ENCODE results near the gene EI24.

Gene EI24

DNA sequence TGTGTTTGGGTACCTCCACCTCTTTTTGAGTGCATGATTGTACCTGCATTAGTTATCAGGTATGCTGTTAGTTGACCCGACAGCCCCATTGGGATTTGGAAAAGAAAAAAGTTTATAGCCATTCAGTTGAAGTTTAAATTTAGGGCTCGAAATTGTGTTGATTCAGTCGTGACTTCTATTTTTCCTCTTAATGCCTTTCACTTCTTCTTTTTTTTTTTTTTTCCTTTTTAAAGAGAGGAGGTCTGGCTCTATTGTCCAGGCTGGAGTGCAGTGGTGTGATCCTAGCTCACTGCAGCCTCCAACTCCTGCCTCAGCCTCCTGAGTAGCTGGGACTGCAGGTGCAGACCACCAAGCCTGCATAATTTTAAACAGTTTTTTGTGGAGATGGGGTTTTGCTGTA, 25.7 kb downstream of the EI24 start:
- Histone ChIP-seq H3K36me3 (ENCODE audit: control insufficient read depth, insufficient read depth, low read length) (peaks cover 10% of the 10 kb centered on the region), H3K27ac (ENCODE audit: insufficient read depth, low read depth, low read length, poor library complexity, severe bottlenecking) (no peak overlapping the region), H3K4me1 (ENCODE audit: control insufficient read depth, insufficient read depth, low read length) (no peaks in the 10 kb centered on the region), H3K4me3 (ENCODE audit: insufficient read depth, low read depth, low read length) (no peak overlapping the region), H3K27me3 (ENCODE audit: control insufficient read depth, insufficient read depth, low read length, poor library complexity, severe bottlenecking) (no peaks in the 10 kb centered on the region), H3K9me3 (ENCODE audit: control insufficient read depth, low read length) (no peaks in the 10 kb centered on the region)
- WGBS, 2 experiments: 79 to 100% methylated on average over 1 to 3 of the region's 3 CpGs

DNA sequence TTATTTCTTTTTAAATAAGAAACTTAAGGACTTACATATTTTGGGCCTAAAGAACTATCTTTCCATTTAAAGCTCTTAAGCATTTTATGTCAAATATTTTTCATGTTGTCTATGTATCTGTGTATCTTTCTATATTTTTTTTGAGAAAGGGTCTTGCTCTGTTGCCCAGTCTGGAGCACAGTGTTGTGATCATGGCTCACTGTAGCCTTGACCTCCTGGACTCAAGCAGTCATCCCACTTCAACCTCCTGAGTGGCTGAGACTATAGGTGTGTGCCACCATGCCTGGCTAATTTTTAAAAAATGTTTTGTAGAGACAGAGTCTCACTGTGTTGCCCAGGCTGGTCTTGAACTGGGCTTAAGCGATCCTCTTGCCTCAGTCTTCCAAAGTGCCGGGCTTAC, 31.4 kb downstream of the EI24 start:
- Histone ChIP-seq H3K27me3 (ENCODE audit: control insufficient read depth, insufficient read depth, low read length, poor library complexity, severe bottlenecking) (no peaks in the 10 kb centered on the region), H3K36me3 (ENCODE audit: control insufficient read depth, insufficient read depth, low read length) (peaks cover 33% of the 10 kb centered on the region)

DNA sequence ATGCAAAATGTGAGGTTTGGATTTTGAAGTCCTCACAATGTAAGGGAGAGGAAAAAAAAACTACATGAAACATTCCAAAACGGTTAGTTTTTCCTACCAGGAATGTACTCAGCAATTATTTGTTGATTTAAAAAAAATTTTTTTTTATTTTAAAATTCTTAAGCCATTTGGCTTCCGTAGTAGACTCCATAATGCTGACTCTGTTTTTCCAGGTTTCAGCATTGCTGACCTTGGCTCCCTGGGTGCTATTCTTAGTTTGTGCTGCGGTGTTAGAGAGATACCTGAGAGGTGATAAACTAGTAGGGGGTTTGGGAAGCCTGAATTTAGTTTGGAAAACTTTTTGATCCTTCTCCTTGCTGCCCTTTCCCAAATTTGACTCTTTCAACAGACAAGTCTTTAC, 33.9 kb downstream of the EI24 start:
- WGBS, 2 experiments: 96 to 100% methylated on average over 2 to 3 of the region's 3 CpGs
- no peaks in the 10 kb centered on the region for H3K27me3 ChIP-seq (ENCODE audit: control insufficient read depth, insufficient read depth, low read length, poor library complexity, severe bottlenecking)
- H3K36me3 ChIP-seq (ENCODE audit: control insufficient read depth, insufficient read depth, low read length): peaks cover 50% of the 10 kb centered on the region
- no peak overlapping the region for H3K27ac ChIP-seq (ENCODE audit: insufficient read depth, low read depth, low read length, poor library complexity, severe bottlenecking)
- no peaks in the 10 kb centered on the region for H3K9me3 ChIP-seq (ENCODE audit: control insufficient read depth, low read length)
- no peak overlapping the region for H3K4me3 ChIP-seq (ENCODE audit: insufficient read depth, low read depth, low read length)
- no peaks in the 10 kb centered on the region for H3K4me1 ChIP-seq (ENCODE audit: control insufficient read depth, insufficient read depth, low read length)

More for the DNA sequence above, 31.4 kb downstream of the EI24 start:
- Histone ChIP-seq H3K9me3 (ENCODE audit: control insufficient read depth, low read length) (no peaks in the 10 kb centered on the region), H3K4me1 (ENCODE audit: control insufficient read depth, insufficient read depth, low read length) (no peaks in the 10 kb centered on the region), H3K4me3 (ENCODE audit: insufficient read depth, low read depth, low read length) (no peak overlapping the region), H3K27ac (ENCODE audit: insufficient read depth, low read depth, low read length, poor library complexity, severe bottlenecking) (no peak overlapping the region)
- 84 to 96% methylated on average over 2 of the region's 2 CpGs for WGBS, 2 experiments

DNA sequence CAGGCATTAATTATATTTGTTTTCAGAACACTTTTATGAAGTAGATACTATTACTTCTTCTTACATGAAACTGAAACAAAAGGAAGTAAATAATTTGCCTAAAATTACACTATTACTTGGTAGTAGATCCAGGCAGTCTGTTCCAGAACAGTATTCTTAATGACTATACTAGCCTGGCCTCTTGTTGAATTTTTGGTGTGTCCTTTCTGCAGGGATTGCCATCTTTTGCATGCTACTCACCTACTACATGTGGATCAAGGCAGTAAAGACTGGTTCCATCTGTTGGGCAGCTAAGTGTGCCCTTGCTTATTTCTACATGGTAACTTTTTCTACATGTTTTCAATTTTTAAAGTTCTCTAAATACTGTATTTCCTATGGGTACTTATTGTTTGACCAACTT, 36.1 kb downstream of the EI24 start:
- Histone ChIP-seq H3K27ac (ENCODE audit: insufficient read depth, low read depth, low read length, poor library complexity, severe bottlenecking) (no peak overlapping the region), H3K27me3 (ENCODE audit: control insufficient read depth, insufficient read depth, low read length, poor library complexity, severe bottlenecking) (no peaks in the 10 kb centered on the region), H3K36me3 (ENCODE audit: control insufficient read depth, insufficient read depth, low read length) (peaks cover 63% of the 10 kb centered on the region), H3K9me3 (ENCODE audit: control insufficient read depth, low read length) (no peaks in the 10 kb centered on the region), H3K4me1 (ENCODE audit: control insufficient read depth, insufficient read depth, low read length) (no peaks in the 10 kb centered on the region), H3K4me3 (ENCODE audit: insufficient read depth, low read depth, low read length) (no peak overlapping the region)

DNA sequence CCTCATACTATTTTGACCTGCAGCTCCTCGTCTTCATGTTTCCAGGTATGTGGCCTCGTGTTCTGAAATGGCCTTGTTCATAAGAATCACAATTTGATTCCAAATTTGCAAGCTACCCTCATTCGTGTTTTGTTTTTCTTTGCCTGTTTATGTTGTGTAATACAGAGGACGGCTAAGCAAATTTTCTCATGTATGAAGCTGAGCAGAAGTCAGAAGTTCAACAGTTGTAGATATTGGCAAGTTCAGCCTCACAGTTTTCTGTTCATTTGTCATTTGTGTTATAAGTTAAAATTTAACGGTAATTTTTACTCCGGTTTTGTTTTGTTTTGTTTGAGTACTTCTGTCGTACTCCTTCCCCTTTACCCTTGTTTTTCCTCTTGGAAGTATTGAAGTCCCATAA, 40.3 kb downstream of the EI24 start:
- Histone ChIP-seq H3K27ac (ENCODE audit: insufficient read depth, low read depth, low read length, poor library complexity, severe bottlenecking) (no peak overlapping the region), H3K36me3 (ENCODE audit: control insufficient read depth, insufficient read depth, low read length) (peaks cover 70% of the 10 kb centered on the region)
- WGBS, 2 experiments: 88 to 91% methylated on average over 7 of the region's 7 CpGs

DNA sequence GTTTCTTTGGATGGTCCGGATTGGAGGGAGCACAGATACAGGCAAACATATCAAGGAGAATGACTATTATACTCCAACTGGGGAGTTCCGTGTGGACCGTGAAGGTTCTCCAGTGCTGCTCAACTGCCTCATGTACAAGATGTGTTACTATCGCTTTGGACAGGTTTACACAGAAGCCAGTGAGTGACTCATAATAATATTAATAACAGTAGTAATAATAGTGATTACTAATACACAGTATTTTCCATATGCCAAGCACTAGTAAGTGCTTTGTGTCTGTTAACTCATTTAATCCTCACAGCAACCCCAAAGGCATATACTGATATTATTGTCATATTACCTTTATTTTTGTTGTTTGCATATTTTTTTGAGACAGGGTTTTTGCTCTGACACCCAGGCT, 49.1 kb downstream of the EI24 start:
- Histone ChIP-seq H3K36me3 (ENCODE audit: control insufficient read depth, insufficient read depth, low read length) (peaks cover 53% of the 10 kb centered on the region), H3K4me3 (ENCODE audit: insufficient read depth, low read depth, low read length) (no peak overlapping the region), H3K27me3 (ENCODE audit: control insufficient read depth, insufficient read depth, low read length, poor library complexity, severe bottlenecking) (no peaks in the 10 kb centered on the region), H3K4me1 (ENCODE audit: control insufficient read depth, insufficient read depth, low read length) (no peaks in the 10 kb centered on the region), H3K27ac (ENCODE audit: insufficient read depth, low read depth, low read length, poor library complexity, severe bottlenecking) (no peak overlapping the region), H3K9me3 (ENCODE audit: control insufficient read depth, low read length) (no peaks in the 10 kb centered on the region)
- WGBS, 2 experiments: 95 to 97% methylated on average over 3 to 4 of the region's 4 CpGs

More for the DNA sequence above, 40.3 kb downstream of the EI24 start:
- H3K4me1 ChIP-seq (ENCODE audit: control insufficient read depth, insufficient read depth, low read length): no peaks in the 10 kb centered on the region
- H3K4me3 ChIP-seq (ENCODE audit: insufficient read depth, low read depth, low read length): no peak overlapping the region
- H3K27me3 ChIP-seq (ENCODE audit: control insufficient read depth, insufficient read depth, low read length, poor library complexity, severe bottlenecking): no peaks in the 10 kb centered on the region
- no peaks in the 10 kb centered on the region for H3K9me3 ChIP-seq (ENCODE audit: control insufficient read depth, low read length)

DNA sequence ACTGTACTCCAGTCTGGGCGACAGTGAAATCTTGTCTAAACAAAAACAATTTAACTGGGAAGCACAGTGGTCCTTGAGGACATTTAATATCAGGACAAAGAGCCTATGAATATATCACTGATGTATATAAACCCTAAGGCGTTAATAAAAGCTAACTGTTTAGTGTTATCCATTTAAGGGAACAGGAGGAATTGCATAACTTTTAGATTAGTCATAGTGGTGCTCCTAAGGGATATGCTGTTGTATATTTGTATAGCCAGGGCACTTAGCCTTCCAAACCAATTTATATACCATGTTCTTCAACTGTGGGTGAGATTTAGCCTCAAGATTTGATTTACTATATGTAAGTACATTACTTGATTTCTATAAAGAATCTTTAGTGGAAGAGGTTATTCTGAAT, 52.7 kb downstream of the EI24 start:
- peaks cover 27% of the 10 kb centered on the region for H3K36me3 ChIP-seq (ENCODE audit: control insufficient read depth, insufficient read depth, low read length)
- no peaks in the 10 kb centered on the region for H3K4me1 ChIP-seq (ENCODE audit: control insufficient read depth, insufficient read depth, low read length)
- WGBS, 2 experiments: 85 to 91% methylated on average over 2 of the region's 2 CpGs
- H3K4me3 ChIP-seq (ENCODE audit: insufficient read depth, low read depth, low read length): no peak overlapping the region
- no peaks in the 10 kb centered on the region for H3K9me3 ChIP-seq (ENCODE audit: control insufficient read depth, low read length)
- H3K27ac ChIP-seq (ENCODE audit: insufficient read depth, low read depth, low read length, poor library complexity, severe bottlenecking): no peak overlapping the region
- H3K27me3 ChIP-seq (ENCODE audit: control insufficient read depth, insufficient read depth, low read length, poor library complexity, severe bottlenecking): no peaks in the 10 kb centered on the region

DNA sequence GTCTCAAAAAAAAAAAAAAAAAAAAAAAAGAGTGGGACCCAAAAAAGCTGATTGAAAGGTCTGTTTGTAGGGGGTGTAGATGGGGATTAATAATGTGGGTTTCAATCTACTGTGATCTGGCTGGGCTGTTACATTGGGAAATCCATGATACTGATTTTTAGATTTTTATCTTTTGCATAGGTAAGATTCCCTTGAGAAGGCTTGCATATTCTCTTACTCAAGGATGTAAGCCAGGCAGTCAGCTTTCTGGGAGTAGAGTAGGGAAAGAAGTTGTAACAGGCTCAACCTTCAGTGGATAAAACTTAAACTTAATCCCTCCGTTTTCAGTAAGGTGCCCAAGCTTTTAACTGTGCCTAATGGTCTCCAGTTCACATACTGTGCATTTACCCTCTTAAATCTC, 53.8 kb downstream of the EI24 start:
- no peaks in the 10 kb centered on the region for H3K27me3 ChIP-seq (ENCODE audit: control insufficient read depth, insufficient read depth, low read length, poor library complexity, severe bottlenecking)
- no peak overlapping the region for H3K27ac ChIP-seq (ENCODE audit: insufficient read depth, low read depth, low read length, poor library complexity, severe bottlenecking)
- H3K36me3 ChIP-seq (ENCODE audit: control insufficient read depth, insufficient read depth, low read length): peaks cover 25% of the 10 kb centered on the region
- WGBS, 2 experiments: 95 to 100% methylated on average over 1 of the region's 1 CpG
- no peak overlapping the region for H3K4me3 ChIP-seq (ENCODE audit: insufficient read depth, low read depth, low read length)
- H3K9me3 ChIP-seq (ENCODE audit: control insufficient read depth, low read length): no peaks in the 10 kb centered on the region
- H3K4me1 ChIP-seq (ENCODE audit: control insufficient read depth, insufficient read depth, low read length): no peaks in the 10 kb centered on the region

DNA sequence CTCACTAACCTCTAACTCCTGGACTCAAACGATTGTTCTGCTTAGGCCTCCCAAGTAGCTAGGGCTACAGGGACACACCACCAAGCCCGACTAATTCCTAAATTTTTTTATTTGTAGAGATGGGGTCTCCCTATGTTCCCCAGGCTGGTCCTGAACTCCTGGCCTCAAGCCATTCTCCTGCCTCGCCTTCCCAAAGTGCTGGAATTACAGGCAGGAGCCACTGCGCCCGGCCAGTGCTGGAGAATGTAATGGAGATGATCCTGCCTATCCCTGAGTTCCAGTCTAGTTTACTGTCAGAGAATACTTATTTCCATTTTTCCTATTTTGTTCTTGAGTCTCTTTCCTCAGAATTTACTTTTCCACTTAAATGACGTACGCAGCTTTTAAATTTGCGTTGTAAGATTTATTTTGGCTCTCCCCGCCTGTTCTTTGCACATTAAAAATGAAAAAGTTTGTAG, 55.5 kb downstream of the EI24 start, which contains the start of gene CHEK1:
Gene CHEK1 (plus strand): TSS at position 408 of the 458 bp plus-strand sequence. CDS start 1,606 bp downstream, outside the sequence.
- 84 to 85% methylated on average over 9 of the region's 9 CpGs for WGBS, 2 experiments
- no peaks in the 10 kb centered on the region for H3K27me3 ChIP-seq (ENCODE audit: control insufficient read depth, insufficient read depth, low read length, poor library complexity, severe bottlenecking)
- H3K27ac ChIP-seq (ENCODE audit: insufficient read depth, low read depth, low read length, poor library complexity, severe bottlenecking): peak within 1 kb of the TSS; percentile 99
- no peaks in the 10 kb centered on the region for H3K9me3 ChIP-seq (ENCODE audit: control insufficient read depth, low read length)
- no peaks in the 10 kb centered on the region for H3K4me1 ChIP-seq (ENCODE audit: control insufficient read depth, insufficient read depth, low read length)
- H3K4me3 ChIP-seq (ENCODE audit: insufficient read depth, low read depth, low read length): peak within 1 kb of the TSS; percentile 86
- peaks cover 20% of the 10 kb centered on the region for H3K36me3 ChIP-seq (ENCODE audit: control insufficient read depth, insufficient read depth, low read length)

DNA sequence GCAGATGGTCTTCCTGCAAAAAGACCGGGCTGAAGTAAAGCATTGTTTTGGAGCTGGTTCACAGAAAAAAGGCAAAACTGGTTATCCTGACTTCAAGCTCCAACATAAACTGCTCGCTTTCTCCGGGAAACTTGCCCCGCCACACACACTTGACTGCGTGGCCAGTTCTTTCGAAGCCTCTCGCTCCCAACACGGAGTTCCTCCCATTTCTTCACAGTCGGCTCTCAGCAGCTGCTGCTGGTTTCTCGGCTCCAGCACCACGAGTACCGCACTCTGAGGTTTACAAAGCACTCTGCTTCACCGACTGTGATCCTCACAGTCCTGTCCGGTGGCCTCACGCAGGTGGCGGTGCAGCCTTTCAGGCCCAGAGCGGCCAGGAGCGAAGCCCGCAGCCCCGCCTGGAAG, 56.0 kb downstream of the EI24 start:
- H3K36me3 ChIP-seq (ENCODE audit: control insufficient read depth, insufficient read depth, low read length): peaks cover 18% of the 10 kb centered on the region
- WGBS, 2 experiments: 8 to 9% methylated on average over 20 of the region's 20 CpGs
- H3K27me3 ChIP-seq (ENCODE audit: control insufficient read depth, insufficient read depth, low read length, poor library complexity, severe bottlenecking): no peaks in the 10 kb centered on the region
- H3K4me1 ChIP-seq (ENCODE audit: control insufficient read depth, insufficient read depth, low read length): no peaks in the 10 kb centered on the region
- no peaks in the 10 kb centered on the region for H3K9me3 ChIP-seq (ENCODE audit: control insufficient read depth, low read length)
- H3K27ac ChIP-seq (ENCODE audit: insufficient read depth, low read depth, low read length, poor library complexity, severe bottlenecking): peak overlapping the region; percentile 99
- peak overlapping the region; percentile 86 for H3K4me3 ChIP-seq (ENCODE audit: insufficient read depth, low read depth, low read length)
